Astrocyte of the spinal cord (primary cell): Measurements from ENCODE around the gene HABP2.
A peak's percentile ranks its signal among the peaks of the same experiment; 100 is the strongest.

Source experiments
- DNase-seq: peaks from one replicate; pipeline ENCODE4 v3.0.0; 2011; ENCODE audit warnings: low read depth, low spot score
- H3K4me3 ChIP-seq: 2 replicates; pipeline ENCODE4 v1.5.1; 2011; ENCODE audit warnings: low read depth, mild to moderate bottlenecking, low read length, moderate library complexity
- CTCF ChIP-seq: IDR thresholded peaks from 2 replicates; pipeline ENCODE4 v1.5.1; 2012; ENCODE audit warnings: low read depth, mild to moderate bottlenecking, low read length, inconsistent platforms
- in situ Hi-C: cut with HindIII; loops from 2 replicates; pipeline ENCODE4 v1.10.0; 2017; ENCODE audit warnings: low sequenced_read_pairs

HABP2 gene

GRCh38 chr10:113520261-113520660 is 32.6 kb upstream of the HABP2 start:
- in situ Hi-C loops = no loop called here
- no peak for TF ChIP-seq CTCF
- H3K4me3 ChIP-seq = no peak overlapping the region
- DNase-seq = no peak

- DNase-seq = peak; percentile 63
- TF ChIP-seq CTCF = peak; percentile 99
- no peak overlapping the region for H3K4me3 ChIP-seq
- in situ Hi-C loops = no loop called here
Measured at GRCh38 chr10:113520690-113521474, 32.0 kb upstream of the HABP2 start.

GRCh38 chr10:113521475-113521795 is 31.4 kb upstream of the HABP2 start:
- H3K4me3 ChIP-seq = no peak overlapping the region
- in situ Hi-C loops = no loop called here
- no peak for TF ChIP-seq CTCF
- no peak for DNase-seq

GRCh38 chr10:113522460-113522859 is 30.4 kb upstream of the HABP2 start:
- TF ChIP-seq CTCF = no peak
- DNase-seq = no peak
- in situ Hi-C loops = no loop called here
- H3K4me3 ChIP-seq = no peak overlapping the region

- no peak for TF ChIP-seq CTCF
- DNase-seq = no peak
- no peak overlapping the region for H3K4me3 ChIP-seq
- in situ Hi-C loops = no loop called here
Measured at GRCh38 chr10:113523071-113523470, 29.8 kb upstream of the HABP2 start.

GRCh38 chr10:113523628-113524027 is 29.2 kb upstream of the HABP2 start:
- TF ChIP-seq CTCF = no peak
- in situ Hi-C loops = no loop called here
- no peak for DNase-seq
- H3K4me3 ChIP-seq = no peak overlapping the region

GRCh38 chr10:113524120-113524519 is 28.7 kb upstream of the HABP2 start:
- no peak for TF ChIP-seq CTCF
- in situ Hi-C loops = no loop called here
- no peak overlapping the region for H3K4me3 ChIP-seq
- DNase-seq = no peak
